Measurements from ENCODE around the gene MAP6. TPM values are rescaled to one million over a fixed set of nuclear protein-coding genes. Genes with fewer than 3 reads are reported as not detected.
A peak's percentile ranks its signal among the peaks of the same experiment; 100 is the strongest.

The MAP6 gene
- total and polyA plus RNA-seq, 2 of the 13 experiments (the other 11 are each of a cell fraction or from before 2014, with no cell fraction given): 0.04 TPM; not detected in 1

- TF ChIP-seq ARHGAP35 (CRISPR knock-in tag; IDR thresholded peaks at IDR 0.05; ENCODE audit: borderline replicate concordance): no peak
- no peak for TF ChIP-seq TRIM24 (CRISPR knock-in tag; IDR thresholded peaks at IDR 0.05)
- TF ChIP-seq ATF1 (CRISPR knock-in tag; IDR thresholded peaks at IDR 0.05): 0 out of 2 replicates have a peak, but pooled peaks have one; percentile 34
- TF ChIP-seq GMEB2 (CRISPR knock-in tag; IDR thresholded peaks at IDR 0.05; ENCODE audit: low read depth): no peak
- TF ChIP-seq POLR2G (IDR thresholded peaks at IDR 0.05; ENCODE audit: low read depth, low read length): peak; percentile 18
- TF ChIP-seq SNAPC2 (CRISPR knock-in tag; IDR thresholded peaks at IDR 0.05): no peak
- no peak for TF ChIP-seq ZNF761 (CRISPR knock-in tag; conservative IDR thresholded peaks at IDR 0.05)
- peak; percentile 25; the same call in 1 of the 2 replicates for TF ChIP-seq YEATS2 (CRISPR knock-in tag; IDR thresholded peaks at IDR 0.05; ENCODE audit: borderline replicate concordance)
- peak; percentile 4; the same call in 1 of the 2 replicates for TF ChIP-seq KMT2A (CRISPR knock-in tag; IDR thresholded peaks at IDR 0.05)
- TF ChIP-seq, protein P1, sequence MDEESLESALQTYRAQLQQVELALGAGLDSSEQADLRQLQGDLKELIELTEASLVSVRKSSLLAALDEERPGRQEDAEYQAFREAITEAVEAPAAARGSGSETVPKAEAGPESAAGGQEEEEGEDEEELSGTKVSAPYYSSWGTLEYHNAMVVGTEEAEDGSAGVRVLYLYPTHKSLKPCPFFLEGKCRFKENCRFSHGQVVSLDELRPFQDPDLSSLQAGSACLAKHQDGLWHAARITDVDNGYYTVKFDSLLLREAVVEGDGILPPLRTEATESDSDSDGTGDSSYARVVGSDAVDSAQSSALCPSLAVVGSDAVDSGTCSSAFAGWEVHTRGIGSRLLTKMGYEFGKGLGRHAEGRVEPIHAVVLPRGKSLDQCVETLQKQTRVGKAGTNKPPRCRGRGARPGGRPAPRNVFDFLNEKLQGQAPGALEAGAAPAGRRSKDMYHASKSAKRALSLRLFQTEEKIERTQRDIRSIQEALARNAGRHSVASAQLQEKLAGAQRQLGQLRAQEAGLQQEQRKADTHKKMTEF (CRISPR knock-in tag; IDR thresholded peaks at IDR 0.05): no peak
- 0 out of 2 replicates have a peak, but pooled peaks have one; percentile 11 for TF ChIP-seq TFDP2 (CRISPR knock-in tag; IDR thresholded peaks at IDR 0.05)
- TF ChIP-seq, protein P2, sequence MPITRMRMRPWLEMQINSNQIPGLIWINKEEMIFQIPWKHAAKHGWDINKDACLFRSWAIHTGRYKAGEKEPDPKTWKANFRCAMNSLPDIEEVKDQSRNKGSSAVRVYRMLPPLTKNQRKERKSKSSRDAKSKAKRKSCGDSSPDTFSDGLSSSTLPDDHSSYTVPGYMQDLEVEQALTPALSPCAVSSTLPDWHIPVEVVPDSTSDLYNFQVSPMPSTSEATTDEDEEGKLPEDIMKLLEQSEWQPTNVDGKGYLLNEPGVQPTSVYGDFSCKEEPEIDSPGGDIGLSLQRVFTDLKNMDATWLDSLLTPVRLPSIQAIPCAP (CRISPR knock-in tag; IDR thresholded peaks at IDR 0.05; ENCODE audit: low read depth): peak; percentile 23; the same call in 1 of the 2 replicates
- TF ChIP-seq ZNF766 (CRISPR knock-in tag; IDR thresholded peaks at IDR 0.05; ENCODE audit: borderline replicate concordance): no peak
- TF ChIP-seq SP5 (CRISPR knock-in tag; IDR thresholded peaks at IDR 0.05; ENCODE audit: borderline replicate concordance, low read depth): no peak
- TF ChIP-seq ZFP37 (CRISPR knock-in tag; IDR thresholded peaks at IDR 0.05; ENCODE audit: borderline replicate concordance): no peak
- TF ChIP-seq SIN3B (IDR thresholded peaks at IDR 0.05; ENCODE audit: low read length): peak; percentile 0; the same call in 1 of the 2 replicates
- TF ChIP-seq, protein P3, sequence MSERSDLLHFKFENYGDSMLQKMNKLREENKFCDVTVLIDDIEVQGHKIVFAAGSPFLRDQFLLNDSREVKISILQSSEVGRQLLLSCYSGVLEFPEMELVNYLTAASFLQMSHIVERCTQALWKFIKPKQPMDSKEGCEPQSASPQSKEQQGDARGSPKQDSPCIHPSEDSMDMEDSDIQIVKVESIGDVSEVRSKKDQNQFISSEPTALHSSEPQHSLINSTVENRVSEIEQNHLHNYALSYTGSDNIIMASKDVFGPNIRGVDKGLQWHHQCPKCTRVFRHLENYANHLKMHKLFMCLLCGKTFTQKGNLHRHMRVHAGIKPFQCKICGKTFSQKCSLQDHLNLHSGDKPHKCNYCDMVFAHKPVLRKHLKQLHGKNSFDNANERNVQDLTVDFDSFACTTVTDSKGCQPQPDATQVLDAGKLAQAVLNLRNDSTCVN (CRISPR knock-in tag; IDR thresholded peaks at IDR 0.05; ENCODE audit: borderline replicate concordance): peak; percentile 12; the same call in 1 of the 2 replicates
- TF ChIP-seq CBX2 (IDR thresholded peaks at IDR 0.05; ENCODE audit: low read depth, low read length): no peak
- no peak for TF ChIP-seq CBX2 (CRISPR knock-in tag; IDR thresholded peaks at IDR 0.05; ENCODE audit: low read depth)
- TF ChIP-seq KLF9 (CRISPR knock-in tag; IDR thresholded peaks at IDR 0.05; ENCODE audit: low read depth): no peak
- peak; percentile 98; the same call in 1 of the 2 replicates for TF ChIP-seq ZKSCAN5 (CRISPR knock-in tag; IDR thresholded peaks at IDR 0.05)
- peak in 1 of 2 experiments; percentile 57; a peak in 2 of 4 replicates for TF ChIP-seq POLR2A (IDR thresholded peaks at IDR 0.05; ENCODE audit: insufficient read depth in 1 of 2, low read depth in 2 of 2, low read length in 2 of 2)
Observed at GRCh38 chr11:75562836-75563484, 105.9 kb downstream of the MAP6 start (continued).
